ENCODE results near the gene GLE1. TPM values are rescaled to one million over a fixed set of nuclear protein-coding genes. Genes with fewer than 3 reads are reported as not detected.
A peak's percentile ranks its signal among the peaks of the same experiment; 100 is the strongest.

GLE1 gene, protein sequence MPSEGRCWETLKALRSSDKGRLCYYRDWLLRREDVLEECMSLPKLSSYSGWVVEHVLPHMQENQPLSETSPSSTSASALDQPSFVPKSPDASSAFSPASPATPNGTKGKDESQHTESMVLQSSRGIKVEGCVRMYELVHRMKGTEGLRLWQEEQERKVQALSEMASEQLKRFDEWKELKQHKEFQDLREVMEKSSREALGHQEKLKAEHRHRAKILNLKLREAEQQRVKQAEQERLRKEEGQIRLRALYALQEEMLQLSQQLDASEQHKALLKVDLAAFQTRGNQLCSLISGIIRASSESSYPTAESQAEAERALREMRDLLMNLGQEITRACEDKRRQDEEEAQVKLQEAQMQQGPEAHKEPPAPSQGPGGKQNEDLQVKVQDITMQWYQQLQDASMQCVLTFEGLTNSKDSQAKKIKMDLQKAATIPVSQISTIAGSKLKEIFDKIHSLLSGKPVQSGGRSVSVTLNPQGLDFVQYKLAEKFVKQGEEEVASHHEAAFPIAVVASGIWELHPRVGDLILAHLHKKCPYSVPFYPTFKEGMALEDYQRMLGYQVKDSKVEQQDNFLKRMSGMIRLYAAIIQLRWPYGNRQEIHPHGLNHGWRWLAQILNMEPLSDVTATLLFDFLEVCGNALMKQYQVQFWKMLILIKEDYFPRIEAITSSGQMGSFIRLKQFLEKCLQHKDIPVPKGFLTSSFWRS
- total RNA-seq: 16.7 TPM
- 10 to 100 TPM; 24.9 to 34.1 (median 31.5) TPM for polyA plus RNA-seq

DNA sequence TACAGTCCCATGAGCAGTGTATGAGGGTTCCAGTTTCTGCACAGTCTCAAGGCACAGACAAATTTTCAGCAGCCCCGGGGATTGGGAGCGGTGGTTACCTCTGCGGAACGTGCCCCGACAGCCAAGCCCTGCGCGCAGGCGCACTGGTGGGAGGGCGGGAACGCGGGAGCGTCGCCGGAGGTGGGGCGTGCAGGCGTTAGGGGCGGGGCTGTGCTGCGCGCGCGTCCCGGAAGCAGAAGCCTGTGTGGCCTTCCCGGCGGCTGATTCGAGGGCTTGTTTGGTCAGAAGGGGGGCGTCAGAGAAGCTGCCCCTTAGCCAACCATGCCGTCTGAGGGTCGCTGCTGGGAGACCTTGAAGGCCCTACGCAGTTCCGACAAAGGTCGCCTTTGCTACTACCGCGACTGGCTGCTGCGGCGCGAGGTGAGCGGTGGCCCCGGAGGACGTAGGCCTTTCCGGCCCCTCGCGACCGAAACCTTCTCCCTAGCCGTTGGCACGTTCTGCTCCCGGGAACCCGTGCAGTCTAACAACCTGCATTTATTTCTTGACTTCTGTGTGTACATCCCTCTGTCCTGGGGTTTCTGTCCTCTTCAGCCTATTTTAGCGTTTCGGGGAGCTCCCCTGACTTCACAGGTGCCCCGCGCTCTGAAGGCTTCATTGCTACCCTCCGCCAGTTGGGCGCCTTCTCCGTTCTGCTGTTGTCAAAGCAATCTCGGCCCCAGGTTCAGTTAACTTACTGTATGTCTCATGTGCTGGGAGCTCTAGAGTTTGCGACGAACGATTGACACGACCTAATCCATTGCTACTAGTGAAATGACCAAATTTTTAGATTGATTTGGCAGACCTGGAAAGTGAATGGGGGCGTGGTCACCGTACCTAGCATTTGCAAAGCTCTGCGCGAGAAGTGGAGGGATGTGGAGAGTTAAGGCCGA lies at the start of gene GLE1:
TSS of gene GLE1 (plus strand) at position 235 of the 929 bp plus-strand sequence. CDS start at position 322, 87 bp downstream.
- H3K36me3 ChIP-seq (ENCODE audit: control insufficient read depth, insufficient read depth, low read length): peaks cover 30% of the 10 kb centered on the region
- H3K27ac Mint-ChIP-seq: peak within 1 kb of the TSS; percentile 97 to 99 (median 98)
- H3K4me1 ChIP-seq (ENCODE audit: control insufficient read depth, insufficient read depth, low read length, poor library complexity, severe bottlenecking): peaks cover 28% of the 10 kb centered on the region
- no peaks in the 10 kb centered on the region for H3K9me3 ChIP-seq (ENCODE audit: control insufficient read depth in 2 of 2, low read length in 2 of 2)
- H3K9me3 Mint-ChIP-seq: no peaks in the 10 kb centered on the region
- H3K36me3 Mint-ChIP-seq: peaks cover 21% of the 10 kb centered on the region
- H3K27ac ChIP-seq (ENCODE audit: insufficient read depth, low read length, poor library complexity, severe bottlenecking): peak within 1 kb of the TSS; percentile 87
- H3K27me3 ChIP-seq (ENCODE audit: control insufficient read depth, insufficient read depth, low read length): no peaks in the 10 kb centered on the region
- H3K4me3 ChIP-seq (ENCODE audit: low read depth, low read length): peak within 1 kb of the TSS; percentile 92
- peak within 1 kb of the TSS; percentile 93 to 99 (median 97) for H3K4me3 Mint-ChIP-seq
- no peaks in the 10 kb centered on the region for H3K27me3 Mint-ChIP-seq
- DNase-seq (peak; percentile 96 to 97 (median 96)), ATAC-seq (ENCODE audit: low read depth in 2 of 2) (peak; percentile 92 to 94)
- H3K4me1 Mint-ChIP-seq: peaks cover 20 to 42% (median 22%) of the 10 kb centered on the region in 4 donors

DNA sequence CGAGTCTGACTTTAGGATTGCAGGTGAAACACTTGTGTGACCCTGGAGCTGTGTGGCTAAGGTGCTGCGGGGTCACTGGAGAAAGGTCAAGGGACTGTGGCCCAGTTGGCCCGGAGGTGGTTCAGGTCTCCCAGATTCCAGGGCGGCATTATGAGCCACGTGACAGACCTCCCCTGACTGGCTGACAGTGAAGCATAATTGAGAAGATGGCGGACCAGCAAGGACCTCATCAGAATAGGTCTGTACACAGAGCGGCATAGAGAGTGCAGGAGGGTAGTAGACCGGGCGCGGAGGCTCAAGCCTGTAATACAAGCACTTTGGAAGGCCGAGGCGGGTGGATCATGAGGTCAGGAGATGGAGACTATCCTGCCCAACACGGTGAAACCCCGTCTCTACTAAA lies 49.5 kb upstream of the GLE1 start:
- Mint-ChIP-seq H3K4me3 (peak overlapping the region; percentile 44 to 96 (median 62)), H3K36me3 (peaks cover 11% of the 10 kb centered on the region), H3K9me3 (peaks cover 0 to 2% (median 0%) of the 10 kb centered on the region in 7 donors), H3K27me3 (peaks cover 8% of the 10 kb centered on the region), H3K27ac (peak overlapping the region in 2 of 3 donors; percentile 86 to 89), H3K4me1 (peaks cover 4 to 27% (median 15%) of the 10 kb centered on the region in 4 donors)
- H3K27me3 ChIP-seq (ENCODE audit: control insufficient read depth, insufficient read depth, low read length): no peaks in the 10 kb centered on the region
- H3K9me3 ChIP-seq (ENCODE audit: control insufficient read depth in 2 of 2, low read length in 2 of 2): no peaks in the 10 kb centered on the region
- no peak overlapping the region for H3K27ac ChIP-seq (ENCODE audit: insufficient read depth, low read length, poor library complexity, severe bottlenecking)
- peaks cover 15% of the 10 kb centered on the region for H3K4me1 ChIP-seq (ENCODE audit: control insufficient read depth, insufficient read depth, low read length, poor library complexity, severe bottlenecking)
- peaks cover 6% of the 10 kb centered on the region for H3K36me3 ChIP-seq (ENCODE audit: control insufficient read depth, insufficient read depth, low read length)
- H3K4me3 ChIP-seq (ENCODE audit: low read depth, low read length): no peak overlapping the region
- ATAC-seq (ENCODE audit: low read depth in 2 of 2) (no peak), DNase-seq (no peak)

DNA sequence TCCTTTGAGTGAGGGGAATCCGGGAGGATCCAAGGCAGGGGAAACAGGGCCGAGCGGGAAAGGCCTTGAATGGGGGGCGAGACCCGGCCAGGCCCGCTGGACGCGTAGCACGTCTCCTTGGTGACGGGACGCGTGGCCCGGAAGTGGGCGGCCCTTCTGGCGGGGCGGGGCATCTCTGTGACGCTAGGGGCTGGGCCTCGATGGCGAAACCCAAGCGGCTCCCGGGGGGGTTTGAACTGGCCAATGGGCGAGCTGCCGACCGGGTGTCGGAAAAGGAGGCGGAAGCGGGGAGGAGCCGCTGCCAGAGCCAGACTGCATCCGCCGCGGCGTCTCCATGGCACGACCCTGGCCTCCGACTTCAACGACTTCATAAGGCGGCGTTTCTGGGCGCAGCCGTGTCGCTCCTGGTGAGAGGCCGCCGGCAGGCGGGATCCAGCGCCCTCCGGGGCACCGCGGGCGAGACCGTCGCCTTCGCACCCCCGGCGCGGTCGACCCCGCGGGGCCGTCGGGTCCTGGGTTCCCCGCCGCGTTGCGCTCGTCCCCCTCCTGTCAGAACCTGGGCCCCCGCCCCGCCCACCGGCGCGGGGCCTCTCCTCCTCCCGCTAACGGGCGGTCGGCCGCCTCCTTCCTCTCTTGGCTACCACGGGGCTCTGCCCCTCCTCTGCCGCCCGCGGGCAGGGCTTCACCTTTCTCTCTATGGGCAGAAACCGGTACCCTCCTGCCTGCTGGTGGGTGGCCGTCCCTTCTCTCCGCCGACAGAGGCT lies 48.5 kb upstream of the GLE1 start, which contains the start of gene ODF2:
TSS of gene ODF2 (plus strand) at position 158 of the 764 bp plus-strand sequence. CDS start at position 244, 86 bp downstream.
- H3K36me3 ChIP-seq (ENCODE audit: control insufficient read depth, insufficient read depth, low read length): peaks cover 16% of the 10 kb centered on the region
- H3K9me3 ChIP-seq (ENCODE audit: control insufficient read depth in 2 of 2, low read length in 2 of 2): no peaks in the 10 kb centered on the region
- H3K27ac Mint-ChIP-seq: peak within 1 kb of the TSS; percentile 86 to 92 (median 90)
- H3K9me3 Mint-ChIP-seq: peaks cover 0 to 2% (median 0%) of the 10 kb centered on the region in 7 donors
- peak; percentile 90 to 91 for ATAC-seq (ENCODE audit: low read depth in 2 of 2)
- H3K36me3 Mint-ChIP-seq: peaks cover 19% of the 10 kb centered on the region
- H3K27me3 ChIP-seq (ENCODE audit: control insufficient read depth, insufficient read depth, low read length): no peaks in the 10 kb centered on the region
- DNase-seq: peak; percentile 98
- peak within 1 kb of the TSS; percentile 90 for H3K27ac ChIP-seq (ENCODE audit: insufficient read depth, low read length, poor library complexity, severe bottlenecking)
- H3K4me1 ChIP-seq (ENCODE audit: control insufficient read depth, insufficient read depth, low read length, poor library complexity, severe bottlenecking): peaks cover 15% of the 10 kb centered on the region
- peak within 1 kb of the TSS; percentile 60 for H3K4me3 ChIP-seq (ENCODE audit: low read depth, low read length)
- peaks cover 4 to 27% (median 15%) of the 10 kb centered on the region in 4 donors for H3K4me1 Mint-ChIP-seq
- H3K4me3 Mint-ChIP-seq: peak within 1 kb of the TSS; percentile 90 to 96 (median 94)
- peaks cover 8% of the 10 kb centered on the region for H3K27me3 Mint-ChIP-seq

DNA sequence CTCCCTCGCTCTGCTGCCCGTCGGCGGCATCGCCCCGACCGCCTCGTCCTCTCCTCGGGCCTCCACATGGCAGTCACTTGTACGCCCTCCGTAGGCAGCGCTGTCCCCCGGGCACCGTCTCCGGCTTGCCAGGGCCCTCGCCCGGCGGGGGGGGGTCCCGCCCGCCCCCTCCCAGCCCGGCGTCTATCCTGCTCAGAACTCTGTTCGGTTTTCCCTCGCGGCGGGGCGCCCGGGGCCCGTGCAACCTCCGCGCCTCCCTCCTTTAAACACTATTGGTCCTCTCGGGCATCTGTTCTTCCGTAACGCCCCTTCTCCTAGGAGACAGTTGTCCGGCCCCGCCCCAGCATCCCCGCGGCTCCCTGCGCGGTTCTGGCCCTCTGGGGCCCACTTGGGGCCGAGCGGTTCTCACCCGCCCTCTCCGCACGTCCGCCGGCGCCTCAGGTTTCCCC lies 47.9 kb upstream of the GLE1 start:
- Mint-ChIP-seq H3K4me1 (peaks cover 4 to 27% (median 15%) of the 10 kb centered on the region in 4 donors), H3K4me3 (peak overlapping the region; percentile 90 to 96 (median 94)), H3K36me3 (peaks cover 25% of the 10 kb centered on the region), H3K27ac (peak overlapping the region; percentile 86 to 92 (median 90)), H3K27me3 (peaks cover 8% of the 10 kb centered on the region), H3K9me3 (peaks cover 0 to 2% (median 0%) of the 10 kb centered on the region in 7 donors)
- Histone ChIP-seq H3K9me3 (ENCODE audit: control insufficient read depth in 2 of 2, low read length in 2 of 2) (no peaks in the 10 kb centered on the region), H3K27me3 (ENCODE audit: control insufficient read depth, insufficient read depth, low read length) (no peaks in the 10 kb centered on the region), H3K4me3 (ENCODE audit: low read depth, low read length) (peak overlapping the region; percentile 26), H3K27ac (ENCODE audit: insufficient read depth, low read length, poor library complexity, severe bottlenecking) (peak overlapping the region; percentile 90), H3K36me3 (ENCODE audit: control insufficient read depth, insufficient read depth, low read length) (peaks cover 17% of the 10 kb centered on the region), H3K4me1 (ENCODE audit: control insufficient read depth, insufficient read depth, low read length, poor library complexity, severe bottlenecking) (peaks cover 15% of the 10 kb centered on the region)
- DNase-seq (peak; percentile 58 to 78 (median 65)), ATAC-seq (ENCODE audit: low read depth in 2 of 2) (peak; percentile 37 to 50)

DNA sequence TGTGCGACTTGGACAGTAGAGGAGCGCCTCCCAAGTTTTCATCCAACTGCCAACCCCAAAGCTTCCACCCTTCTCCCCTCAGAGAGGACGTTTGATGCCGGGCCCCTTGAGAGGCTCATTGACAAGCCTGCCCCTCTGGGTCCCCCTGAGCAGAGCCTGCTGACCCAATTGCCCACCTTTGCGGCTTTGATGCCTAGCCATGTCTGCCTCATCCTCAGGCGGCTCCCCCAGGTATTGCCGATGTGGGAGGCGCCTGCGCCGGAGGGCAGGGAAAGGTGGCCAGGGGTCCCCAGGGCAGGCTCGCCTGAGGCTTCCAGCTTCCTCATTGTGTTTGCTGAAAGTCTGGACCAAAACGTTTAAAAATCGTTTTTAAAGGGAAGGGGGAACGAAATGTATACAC lies 47.3 kb upstream of the GLE1 start:
- H3K27ac ChIP-seq (ENCODE audit: insufficient read depth, low read length, poor library complexity, severe bottlenecking): peak overlapping the region; percentile 90
- H3K36me3 ChIP-seq (ENCODE audit: control insufficient read depth, insufficient read depth, low read length): peaks cover 17% of the 10 kb centered on the region
- Mint-ChIP-seq H3K4me3 (peak overlapping the region; percentile 90 to 96 (median 94)), H3K36me3 (peaks cover 25% of the 10 kb centered on the region), H3K27ac (peak overlapping the region; percentile 48 to 86 (median 51)), H3K9me3 (peaks cover 0 to 2% (median 0%) of the 10 kb centered on the region in 7 donors), H3K4me1 (peaks cover 4 to 27% (median 15%) of the 10 kb centered on the region in 4 donors), H3K27me3 (peaks cover 8% of the 10 kb centered on the region)
- H3K27me3 ChIP-seq (ENCODE audit: control insufficient read depth, insufficient read depth, low read length): no peaks in the 10 kb centered on the region
- no peak overlapping the region for H3K4me3 ChIP-seq (ENCODE audit: low read depth, low read length)
- no peaks in the 10 kb centered on the region for H3K9me3 ChIP-seq (ENCODE audit: control insufficient read depth in 2 of 2, low read length in 2 of 2)
- H3K4me1 ChIP-seq (ENCODE audit: control insufficient read depth, insufficient read depth, low read length, poor library complexity, severe bottlenecking): peaks cover 15% of the 10 kb centered on the region
- DNase-seq (peak in 1 of 3 donors; percentile 5), ATAC-seq (ENCODE audit: low read depth in 2 of 2) (no peak)

DNA sequence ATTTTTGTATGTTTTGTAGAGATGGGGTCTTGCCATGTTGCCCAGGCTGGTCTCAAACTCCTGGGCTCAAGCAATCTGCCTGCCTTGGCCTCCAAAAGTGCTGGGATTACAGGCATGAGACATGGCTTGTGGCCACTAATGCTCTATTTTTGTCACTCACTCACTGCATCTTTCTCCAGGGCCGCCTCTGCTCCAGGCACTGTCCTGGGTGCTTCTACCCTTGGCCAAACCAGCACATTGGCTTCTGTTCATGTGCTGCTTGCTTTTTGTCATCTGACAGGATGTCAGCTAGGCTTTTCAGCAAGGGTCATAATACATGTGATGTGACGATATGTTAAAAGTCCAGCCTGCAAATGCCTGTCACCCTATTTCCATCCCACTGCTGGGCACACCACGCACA lies 45.5 kb upstream of the GLE1 start:
- H3K4me3 Mint-ChIP-seq: peak overlapping the region; percentile 28 to 75 (median 57)
- no peak for DNase-seq
- peaks cover 8% of the 10 kb centered on the region for H3K27me3 Mint-ChIP-seq
- peaks cover 0 to 2% (median 0%) of the 10 kb centered on the region in 7 donors for H3K9me3 Mint-ChIP-seq
- H3K4me1 Mint-ChIP-seq: peaks cover 4 to 27% (median 15%) of the 10 kb centered on the region in 4 donors
- H3K27me3 ChIP-seq (ENCODE audit: control insufficient read depth, insufficient read depth, low read length): no peaks in the 10 kb centered on the region
- no peak overlapping the region for H3K27ac ChIP-seq (ENCODE audit: insufficient read depth, low read length, poor library complexity, severe bottlenecking)
- H3K4me1 ChIP-seq (ENCODE audit: control insufficient read depth, insufficient read depth, low read length, poor library complexity, severe bottlenecking): peaks cover 15% of the 10 kb centered on the region
- no peak for ATAC-seq (ENCODE audit: low read depth in 2 of 2)
- H3K4me3 ChIP-seq (ENCODE audit: low read depth, low read length): no peak overlapping the region
- H3K36me3 ChIP-seq (ENCODE audit: control insufficient read depth, insufficient read depth, low read length): peaks cover 29% of the 10 kb centered on the region
- H3K36me3 Mint-ChIP-seq: peaks cover 33% of the 10 kb centered on the region
- no peak overlapping the region for H3K27ac Mint-ChIP-seq
- H3K9me3 ChIP-seq (ENCODE audit: control insufficient read depth in 2 of 2, low read length in 2 of 2): no peaks in the 10 kb centered on the region
